Activated CD4-positive, alpha-beta memory T cell treated with anti-CD3 and anti-CD28 coated beads for 36 hours (primary cell): ENCODE measurements around the gene HTRA3. TPM values are rescaled to one million over a fixed set of nuclear protein-coding genes. Genes with fewer than 3 reads are reported as not detected.

Experiments used
- CTCF ChIA-PET: fragments of 350-600 bp; sonication (Branson Sonifier 250); formaldehyde crosslinking; loops from one replicate; lab custom pipeline; 2021; ENCODE audit warnings: antibody characterized with exemption, inconsistent platforms; lab: Charles Lee
- POLR2A ChIA-PET: fragments of 350-600 bp; sonication (Branson Sonifier 250); formaldehyde crosslinking; loops from one replicate; lab custom pipeline; 2021; ENCODE audit warnings: antibody characterized with exemption; lab: Charles Lee
- DNase-seq: peaks from one replicate; pipeline ENCODE4 v3.0.0-alpha.2; 2020
- H3K27ac Mint-ChIP-seq: one replicate; pipeline ENCODE4 v1.8.0; 2021; ENCODE audit warnings: mixed read lengths
- H3K27me3 Mint-ChIP-seq: one replicate; pipeline ENCODE4 v1.8.0; 2021; ENCODE audit warnings: mixed read lengths
- H3K36me3 Mint-ChIP-seq: one replicate; pipeline ENCODE4 v1.8.0; 2021; ENCODE audit warnings: mixed read lengths
- H3K4me1 Mint-ChIP-seq: one replicate; pipeline ENCODE4 v1.8.0; 2021; ENCODE audit warnings: low read depth, mixed read lengths
- H3K4me3 Mint-ChIP-seq: one replicate; pipeline ENCODE4 v1.8.0; 2021; ENCODE audit warnings: mild to moderate bottlenecking, mixed read lengths
- H3K9me3 Mint-ChIP-seq: one replicate; pipeline ENCODE4 v1.8.0; 2021; ENCODE audit warnings: mixed read lengths
- intact Hi-C: fragments of 100-400 bp; cut with micrococcal nuclease; formaldehyde crosslinking; loops from one replicate; pipeline ENCODE4 v1.15.1; 2023
- total RNA-seq, 2 experiments: library from RNA; stranded (reverse); gene quantifications; one replicate each; pipeline ENCODE4 v1.2.3, GENCODE V29; 2021

HTRA3 gene
- total RNA-seq, 2 experiments from 2014 or later = not detected

DNA sequence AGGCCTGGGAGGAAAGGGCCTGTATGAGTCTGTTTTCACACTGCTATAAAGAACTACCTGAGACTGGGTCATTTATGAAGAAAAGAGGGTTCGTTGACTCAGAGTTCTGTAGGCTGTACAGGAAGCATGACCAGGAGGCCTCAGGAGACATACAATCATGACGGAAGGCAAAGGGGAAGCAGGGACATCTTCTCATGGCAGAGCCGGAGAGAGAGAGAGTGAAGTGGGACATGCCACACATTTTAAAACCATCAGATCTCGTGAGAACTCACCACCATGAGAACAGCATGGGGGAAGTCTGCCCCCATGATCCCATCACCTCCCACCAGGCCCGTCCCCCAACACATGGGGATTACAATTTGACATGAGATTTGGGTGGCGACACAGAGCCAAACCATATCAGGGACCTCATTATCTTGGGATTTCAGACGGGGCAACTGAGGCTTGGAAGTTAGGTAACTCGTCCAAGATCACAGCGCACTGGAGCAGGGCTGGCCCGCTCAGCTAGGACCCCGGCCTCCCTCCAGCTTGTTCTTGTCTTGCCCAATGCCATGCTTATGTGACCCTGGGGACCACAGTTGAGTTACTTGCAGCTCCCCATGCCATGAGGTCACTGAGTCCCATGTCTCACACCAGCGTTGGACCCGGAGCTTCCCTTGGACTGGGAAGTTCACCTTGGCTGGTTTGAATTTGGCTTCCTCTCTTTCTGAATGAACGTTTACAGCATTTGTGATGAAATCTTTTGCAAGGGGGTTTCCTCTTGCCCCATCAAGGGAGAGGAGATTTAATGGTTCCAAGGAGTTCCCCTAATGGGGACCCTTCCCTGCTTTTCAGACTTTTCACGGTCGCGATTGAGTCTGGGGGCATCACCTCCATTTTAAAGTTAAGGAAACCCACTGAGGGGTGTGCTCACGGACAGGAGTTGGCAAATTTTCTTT lies 18.1 kb downstream of the HTRA3 start:
- Mint-ChIP-seq H3K27me3 (no peaks in the 10 kb centered on the region), H3K4me3 (no peak overlapping the region), H3K4me1 (no peaks in the 10 kb centered on the region), H3K27ac (no peak overlapping the region), H3K36me3 (no peaks in the 10 kb centered on the region), H3K9me3 (no peaks in the 10 kb centered on the region)
- POLR2A ChIA-PET = no interaction called here
- no peak for DNase-seq
- intact Hi-C loops = no loop called here
- CTCF ChIA-PET = interaction anchor here (0.9 kb wide), 1 partner anchor 47 kb away, joined by 3 read pairs; no protein-coding TSS in a partner anchor

DNA sequence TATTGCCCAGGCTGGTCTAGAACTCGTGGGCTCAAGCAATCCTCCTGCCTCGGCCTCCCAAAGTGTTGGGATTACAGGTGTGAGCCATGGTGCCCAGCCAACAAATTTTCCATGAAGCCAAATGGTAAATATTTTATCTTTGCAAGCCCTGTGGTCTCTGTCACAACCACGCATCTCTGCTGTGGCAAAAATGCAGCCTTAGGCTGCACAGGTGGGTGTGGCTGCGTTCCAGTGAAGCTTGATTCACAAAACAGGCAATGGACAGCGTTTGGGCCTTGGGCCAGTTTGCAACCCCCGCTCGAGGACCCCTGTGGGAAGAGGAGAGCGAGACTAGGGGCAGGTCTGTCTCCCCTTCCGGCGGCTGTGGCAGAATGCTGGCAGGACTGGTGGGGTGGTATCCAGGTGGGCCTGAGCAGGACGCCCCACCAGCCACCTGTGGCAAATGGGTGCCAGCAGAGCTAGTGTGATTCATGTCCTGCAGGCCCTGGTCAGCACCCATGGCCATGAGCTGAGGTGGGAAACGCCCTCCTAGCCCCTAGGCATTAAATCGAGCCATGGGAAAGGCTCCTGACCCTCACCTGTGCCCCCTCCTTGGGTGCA lies 19.7 kb downstream of the HTRA3 start:
- ChIA-PET CTCF (no interaction called here), POLR2A (no interaction called here)
- H3K9me3 Mint-ChIP-seq = no peaks in the 10 kb centered on the region
- H3K4me3 Mint-ChIP-seq = no peak overlapping the region
- no peaks in the 10 kb centered on the region for H3K36me3 Mint-ChIP-seq
- no peak for DNase-seq
- intact Hi-C loops = no loop called here
- H3K27me3 Mint-ChIP-seq = no peaks in the 10 kb centered on the region
- no peaks in the 10 kb centered on the region for H3K4me1 Mint-ChIP-seq
- H3K27ac Mint-ChIP-seq = no peak overlapping the region

DNA sequence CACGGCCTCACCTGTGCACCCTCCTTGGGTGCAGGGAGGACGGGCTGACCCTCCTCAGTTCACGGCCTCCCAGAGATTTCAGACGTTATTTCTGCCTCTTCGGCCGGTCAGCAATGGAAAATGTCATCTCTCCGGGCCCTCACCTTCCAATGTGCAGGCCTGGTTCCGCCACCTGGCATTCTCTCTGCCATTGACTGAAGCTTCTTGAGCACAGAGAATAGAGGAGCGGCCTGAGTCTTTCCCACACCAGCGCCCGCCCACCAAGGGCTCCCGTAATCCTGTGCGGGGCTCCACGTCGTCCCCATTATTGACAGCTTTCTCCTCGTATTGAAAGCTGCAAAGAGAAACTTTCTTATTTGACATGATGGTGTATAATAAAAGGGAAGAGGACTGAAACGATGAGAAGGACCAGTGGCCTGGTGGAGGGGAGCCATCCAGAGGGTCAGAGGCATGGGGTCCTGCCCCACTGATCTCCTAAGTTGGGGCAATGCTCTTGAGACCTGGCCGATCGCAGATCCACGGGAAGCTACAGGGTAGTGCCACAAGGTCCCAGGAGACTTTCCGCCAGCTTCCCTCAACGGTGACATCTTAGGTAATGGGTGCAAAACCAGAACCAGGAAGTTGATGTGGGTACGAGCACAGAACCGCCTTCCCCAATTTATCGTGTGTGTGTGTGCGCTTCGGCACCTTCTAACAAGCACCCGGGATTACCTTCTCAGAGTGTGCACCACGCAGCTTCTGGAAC lies 20.6 kb downstream of the HTRA3 start:
- H3K36me3 Mint-ChIP-seq = no peaks in the 10 kb centered on the region

GRCh38 chr4:8290701-8290970 lies 21.1 kb downstream of the HTRA3 start:
- Mint-ChIP-seq H3K36me3 (no peaks in the 10 kb centered on the region), H3K9me3 (no peaks in the 10 kb centered on the region), H3K4me1 (no peaks in the 10 kb centered on the region), H3K4me3 (no peak overlapping the region), H3K27me3 (no peaks in the 10 kb centered on the region), H3K27ac (no peak overlapping the region)
- POLR2A ChIA-PET = no interaction called here
- intact Hi-C loops = no loop called here
- DNase-seq = no peak
- CTCF ChIA-PET = no interaction called here

More for the DNA sequence above, 20.6 kb downstream of the HTRA3 start:
- Mint-ChIP-seq H3K9me3 (no peaks in the 10 kb centered on the region), H3K27ac (no peak overlapping the region), H3K4me3 (no peak overlapping the region), H3K4me1 (no peaks in the 10 kb centered on the region), H3K27me3 (no peaks in the 10 kb centered on the region)
- intact Hi-C loops = no loop called here
- POLR2A ChIA-PET = no interaction called here
- DNase-seq = no peak
- CTCF ChIA-PET = no interaction called here

DNA sequence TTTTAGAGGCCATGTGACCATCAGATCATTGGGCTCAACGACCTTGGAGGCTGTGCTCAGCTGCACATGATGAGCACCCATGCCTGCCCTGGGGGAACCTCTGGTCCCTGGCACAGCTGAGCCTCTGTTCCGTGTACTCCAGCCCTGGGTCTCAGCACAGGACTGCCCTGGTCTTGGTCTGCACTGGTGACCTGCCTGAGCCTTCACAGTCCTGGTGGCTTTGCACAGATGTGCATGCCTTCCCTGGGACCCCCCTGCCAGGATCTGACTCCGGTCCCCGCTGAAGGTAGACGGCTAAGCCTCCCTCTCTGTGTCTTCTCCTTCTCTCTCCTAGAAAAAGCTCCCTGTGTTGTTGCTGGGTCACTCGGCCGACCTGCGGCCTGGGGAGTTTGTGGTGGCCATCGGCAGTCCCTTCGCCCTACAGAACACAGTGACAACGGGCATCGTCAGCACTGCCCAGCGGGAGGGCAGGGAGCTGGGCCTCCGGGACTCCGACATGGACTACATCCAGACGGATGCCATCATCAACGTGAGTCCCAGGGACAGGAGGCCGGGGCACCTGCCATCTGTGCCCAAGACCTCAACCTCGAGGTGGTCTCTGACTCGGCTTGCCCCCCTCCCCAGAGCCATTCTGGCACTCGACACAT lies 21.6 kb downstream of the HTRA3 start:
- H3K36me3 Mint-ChIP-seq = no peaks in the 10 kb centered on the region
- no peak overlapping the region for H3K4me3 Mint-ChIP-seq
- no peaks in the 10 kb centered on the region for H3K27me3 Mint-ChIP-seq
- no peaks in the 10 kb centered on the region for H3K9me3 Mint-ChIP-seq
- no peaks in the 10 kb centered on the region for H3K4me1 Mint-ChIP-seq
- no peak for DNase-seq
- intact Hi-C loops = no loop called here
- ChIA-PET POLR2A (no interaction called here), CTCF (no interaction called here)
- H3K27ac Mint-ChIP-seq = no peak overlapping the region

- H3K27ac Mint-ChIP-seq = no peak overlapping the region
- H3K27me3 Mint-ChIP-seq = no peaks in the 10 kb centered on the region
- ChIA-PET CTCF (interaction anchor here (0.8 kb wide), 1 partner anchor 24 kb away, joined by 3 read pairs; no protein-coding TSS in a partner anchor), POLR2A (no interaction called here)
- no peaks in the 10 kb centered on the region for H3K4me1 Mint-ChIP-seq
- intact Hi-C loops = no loop called here
- H3K4me3 Mint-ChIP-seq = no peak overlapping the region
- H3K9me3 Mint-ChIP-seq = no peaks in the 10 kb centered on the region
- H3K36me3 Mint-ChIP-seq = no peaks in the 10 kb centered on the region
- no peak for DNase-seq
Observed at GRCh38 chr4:8291701-8292477, 22.3 kb downstream of the HTRA3 start.

GRCh38 chr4:8292478-8293107 lies 23.0 kb downstream of the HTRA3 start:
- ChIA-PET CTCF (interaction anchor here (0.8 kb wide), 1 partner anchor 25 kb away, joined by 3 read pairs; no protein-coding TSS in a partner anchor), POLR2A (no interaction called here)
- intact Hi-C loops = no loop called here
- Mint-ChIP-seq H3K9me3 (no peaks in the 10 kb centered on the region), H3K4me3 (no peak overlapping the region), H3K27ac (no peak overlapping the region), H3K4me1 (no peaks in the 10 kb centered on the region), H3K36me3 (no peaks in the 10 kb centered on the region), H3K27me3 (no peaks in the 10 kb centered on the region)
- DNase-seq = no peak

- no peaks in the 10 kb centered on the region for H3K27me3 Mint-ChIP-seq
- CTCF ChIA-PET = no interaction called here
Observed at GRCh38 chr4:8293131-8293975, 23.8 kb downstream of the HTRA3 start.

GRCh38 chr4:8294036-8294435 lies 24.5 kb downstream of the HTRA3 start:
- Mint-ChIP-seq H3K9me3 (no peaks in the 10 kb centered on the region), H3K27ac (no peak overlapping the region), H3K27me3 (no peaks in the 10 kb centered on the region), H3K36me3 (no peaks in the 10 kb centered on the region), H3K4me3 (no peak overlapping the region), H3K4me1 (no peaks in the 10 kb centered on the region)
- CTCF ChIA-PET = no interaction called here
- intact Hi-C loops = no loop called here
- POLR2A ChIA-PET = no interaction called here
- no peak for DNase-seq

More at GRCh38 chr4:8293131-8293975, 23.8 kb downstream of the HTRA3 start:
- no peak overlapping the region for H3K27ac Mint-ChIP-seq
- H3K9me3 Mint-ChIP-seq = no peaks in the 10 kb centered on the region
- POLR2A ChIA-PET = no interaction called here
- intact Hi-C loops = no loop called here
- H3K4me3 Mint-ChIP-seq = no peak overlapping the region
- no peaks in the 10 kb centered on the region for H3K36me3 Mint-ChIP-seq
- no peak for DNase-seq
- no peaks in the 10 kb centered on the region for H3K4me1 Mint-ChIP-seq

DNA sequence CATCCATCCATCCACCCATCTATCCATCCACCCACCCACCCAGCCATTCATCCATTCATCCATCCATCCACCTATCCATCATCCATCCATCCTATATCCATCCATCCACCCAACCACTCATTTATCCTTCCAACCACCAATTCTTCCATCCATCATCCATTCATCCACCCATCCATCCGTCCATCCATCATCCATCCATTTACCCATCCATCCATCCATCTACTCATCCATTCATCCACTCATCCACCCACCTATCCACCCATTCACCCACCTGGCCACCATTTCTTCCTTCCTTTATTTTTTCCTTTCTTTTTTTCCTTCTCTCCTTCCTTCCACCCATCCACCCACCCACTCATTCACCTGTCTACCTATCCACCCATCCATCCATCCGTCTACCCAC lies 25.2 kb downstream of the HTRA3 start:
- Mint-ChIP-seq H3K27me3 (no peaks in the 10 kb centered on the region), H3K4me1 (no peaks in the 10 kb centered on the region), H3K27ac (no peak overlapping the region), H3K9me3 (no peaks in the 10 kb centered on the region), H3K4me3 (no peak overlapping the region), H3K36me3 (no peaks in the 10 kb centered on the region)
- ChIA-PET POLR2A (no interaction called here), CTCF (no interaction called here)
- DNase-seq = no peak
- intact Hi-C loops = no loop called here
